ENCODE measurements around the gene PCDHB12.
"Not testable (repeated sequence)": the region's sequence is repeated elsewhere in the genome, so short reads cannot be mapped to it uniquely, and the experiment has no call there.

The PCDHB12 gene

DNA sequence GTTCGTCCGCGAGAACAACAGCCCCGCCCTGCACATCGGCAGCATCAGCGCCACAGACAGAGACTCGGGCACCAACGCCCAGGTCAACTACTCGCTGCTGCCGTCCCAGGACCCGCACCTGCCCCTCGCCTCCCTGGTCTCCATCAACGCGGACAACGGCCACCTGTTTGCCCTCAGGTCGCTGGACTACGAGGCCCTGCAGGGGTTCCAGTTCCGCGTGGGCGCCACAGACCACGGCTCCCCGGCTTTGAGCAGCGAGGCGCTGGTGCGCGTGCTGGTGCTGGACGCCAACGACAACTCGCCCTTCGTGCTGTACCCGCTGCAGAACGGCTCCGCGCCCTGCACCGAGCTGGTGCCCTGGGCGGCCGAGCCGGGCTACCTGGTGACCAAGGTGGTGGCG lies 1.8 kb downstream of the PCDHB12 start:
- DNase-seq (ENCODE audit: low read depth, low spot score), result not testable (repeated sequence)

DNA sequence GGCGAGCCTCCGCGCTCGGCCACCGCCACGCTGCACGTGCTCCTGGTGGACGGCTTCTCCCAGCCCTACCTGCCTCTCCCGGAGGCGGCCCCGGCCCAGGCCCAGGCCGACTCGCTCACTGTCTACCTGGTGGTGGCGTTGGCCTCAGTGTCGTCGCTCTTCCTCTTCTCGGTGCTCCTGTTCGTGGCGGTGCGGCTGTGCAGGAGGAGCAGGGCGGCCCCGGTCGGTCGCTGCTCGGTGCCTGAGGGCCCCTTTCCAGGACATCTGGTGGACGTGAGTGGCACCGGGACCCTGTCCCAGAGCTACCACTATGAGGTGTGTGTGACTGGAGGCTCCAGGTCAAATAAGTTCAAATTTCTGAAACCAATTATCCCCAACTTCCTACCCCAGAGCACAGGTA lies 2.3 kb downstream of the PCDHB12 start:
- DNase-seq (ENCODE audit: low read depth, low spot score), result not testable (repeated sequence)

DNA sequence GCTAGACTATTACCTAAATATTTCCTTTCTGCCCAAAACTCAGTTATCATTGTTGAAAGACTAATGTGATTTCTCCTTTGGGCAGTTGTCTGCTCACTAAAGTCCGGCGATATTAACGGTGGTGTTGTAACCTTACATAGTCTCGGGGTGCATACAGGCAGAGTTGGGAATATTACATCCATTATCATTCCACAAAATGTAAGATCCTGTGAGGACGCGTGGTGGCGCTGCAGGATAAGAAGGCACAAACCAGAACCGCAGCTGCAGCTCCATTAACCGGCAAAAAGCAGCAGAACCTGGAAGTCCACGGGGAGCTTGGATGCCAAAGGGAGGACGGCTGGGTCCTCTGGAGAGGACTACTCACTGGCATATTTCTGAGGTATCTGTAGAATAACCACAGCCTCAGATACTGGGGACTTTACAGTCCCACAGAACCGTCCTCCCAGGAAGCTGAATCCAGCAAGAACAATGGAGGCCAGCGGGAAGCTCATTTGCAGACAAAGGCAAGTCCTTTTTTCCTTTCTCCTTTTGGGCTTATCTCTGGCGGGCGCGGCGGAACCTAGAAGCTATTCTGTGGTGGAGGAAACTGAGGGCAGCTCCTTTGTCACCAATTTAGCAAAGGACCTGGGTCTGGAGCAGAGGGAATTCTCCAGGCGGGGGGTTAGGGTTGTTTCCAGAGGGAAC lies 5.3 kb downstream of the PCDHB12 start, which contains the start of gene PCDHB13:
PCDHB13 (plus strand) TSS at position 264 of the 684 bp plus-strand sequence; CDS start at position 469, 205 bp downstream.
- DNase-seq (ENCODE audit: low read depth, low spot score), result not testable (repeated sequence)

DNA sequence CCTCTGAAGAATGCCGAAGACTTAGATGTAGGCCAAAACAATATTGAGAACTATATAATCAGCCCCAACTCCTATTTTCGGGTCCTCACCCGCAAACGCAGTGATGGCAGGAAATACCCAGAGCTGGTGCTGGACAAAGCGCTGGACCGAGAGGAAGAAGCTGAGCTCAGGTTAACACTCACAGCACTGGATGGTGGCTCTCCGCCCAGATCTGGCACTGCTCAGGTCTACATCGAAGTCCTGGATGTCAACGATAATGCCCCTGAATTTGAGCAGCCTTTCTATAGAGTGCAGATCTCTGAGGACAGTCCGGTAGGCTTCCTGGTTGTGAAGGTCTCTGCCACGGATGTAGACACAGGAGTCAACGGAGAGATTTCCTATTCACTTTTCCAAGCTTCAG lies 6.1 kb downstream of the PCDHB12 start:
- not testable (repeated sequence) for DNase-seq (ENCODE audit: low read depth, low spot score)

DNA sequence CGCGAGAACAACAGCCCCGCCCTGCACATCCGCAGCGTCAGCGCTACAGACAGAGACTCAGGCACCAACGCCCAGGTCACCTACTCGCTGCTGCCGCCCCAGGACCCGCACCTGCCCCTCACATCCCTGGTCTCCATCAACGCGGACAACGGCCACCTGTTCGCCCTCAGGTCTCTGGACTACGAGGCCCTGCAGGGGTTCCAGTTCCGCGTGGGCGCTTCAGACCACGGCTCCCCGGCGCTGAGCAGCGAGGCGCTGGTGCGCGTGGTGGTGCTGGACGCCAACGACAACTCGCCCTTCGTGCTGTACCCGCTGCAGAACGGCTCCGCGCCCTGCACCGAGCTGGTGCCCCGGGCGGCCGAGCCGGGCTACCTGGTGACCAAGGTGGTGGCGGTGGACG lies 7.0 kb downstream of the PCDHB12 start:
- not testable (repeated sequence) for DNase-seq (ENCODE audit: low read depth, low spot score)

DNA sequence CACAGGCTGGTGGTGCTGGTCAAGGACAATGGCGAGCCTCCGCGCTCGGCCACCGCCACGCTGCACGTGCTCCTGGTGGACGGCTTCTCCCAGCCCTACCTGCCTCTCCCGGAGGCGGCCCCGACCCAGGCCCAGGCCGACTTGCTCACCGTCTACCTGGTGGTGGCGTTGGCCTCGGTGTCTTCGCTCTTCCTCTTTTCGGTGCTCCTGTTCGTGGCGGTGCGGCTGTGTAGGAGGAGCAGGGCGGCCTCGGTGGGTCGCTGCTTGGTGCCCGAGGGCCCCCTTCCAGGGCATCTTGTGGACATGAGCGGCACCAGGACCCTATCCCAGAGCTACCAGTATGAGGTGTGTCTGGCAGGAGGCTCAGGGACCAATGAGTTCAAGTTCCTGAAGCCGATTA lies 7.5 kb downstream of the PCDHB12 start:
- DNase-seq (ENCODE audit: low read depth, low spot score), result not testable (repeated sequence)

DNA sequence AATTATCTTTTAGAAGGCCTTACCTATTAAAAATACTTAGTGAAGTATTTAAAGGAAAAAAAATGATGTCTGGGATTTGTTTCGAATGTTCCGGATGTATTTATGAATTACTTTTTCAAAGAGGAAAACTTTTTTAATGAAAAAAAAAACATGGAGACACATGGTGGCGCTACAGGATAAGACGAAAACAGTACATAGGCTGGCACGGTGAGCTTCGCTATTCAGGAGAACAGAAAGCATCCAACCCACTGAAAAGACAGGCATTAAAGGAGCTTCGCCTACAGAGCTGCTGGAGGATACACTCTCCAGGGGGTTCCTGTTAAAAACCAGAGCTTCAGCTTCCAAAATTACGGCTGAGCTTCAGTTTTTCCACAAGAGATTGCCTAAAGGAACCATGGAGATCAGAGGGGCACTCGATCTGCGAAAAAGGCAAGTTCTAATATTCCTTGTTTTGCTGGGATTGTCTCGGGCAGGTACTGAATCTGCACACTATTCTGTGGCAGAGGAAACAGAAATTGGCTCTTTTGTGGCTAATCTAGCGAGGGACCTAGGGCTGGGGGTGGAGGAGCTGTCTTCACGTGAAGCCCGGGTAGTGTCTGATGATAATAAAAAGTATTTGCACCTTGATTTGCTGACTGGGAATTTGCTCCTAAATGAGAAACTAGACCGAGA lies 14.7 kb downstream of the PCDHB12 start, which contains the start of gene PCDHB14:
PCDHB14 (plus strand) TSS at position 232 of the 672 bp plus-strand sequence; CDS start at position 395, 163 bp downstream.
- no peak for DNase-seq (ENCODE audit: low read depth, low spot score)

- DNase-seq (ENCODE audit: low read depth, low spot score), result not testable (repeated sequence)
Measured at GRCh38 chr5:141224844-141225243, 16.3 kb downstream of the PCDHB12 start.

DNA sequence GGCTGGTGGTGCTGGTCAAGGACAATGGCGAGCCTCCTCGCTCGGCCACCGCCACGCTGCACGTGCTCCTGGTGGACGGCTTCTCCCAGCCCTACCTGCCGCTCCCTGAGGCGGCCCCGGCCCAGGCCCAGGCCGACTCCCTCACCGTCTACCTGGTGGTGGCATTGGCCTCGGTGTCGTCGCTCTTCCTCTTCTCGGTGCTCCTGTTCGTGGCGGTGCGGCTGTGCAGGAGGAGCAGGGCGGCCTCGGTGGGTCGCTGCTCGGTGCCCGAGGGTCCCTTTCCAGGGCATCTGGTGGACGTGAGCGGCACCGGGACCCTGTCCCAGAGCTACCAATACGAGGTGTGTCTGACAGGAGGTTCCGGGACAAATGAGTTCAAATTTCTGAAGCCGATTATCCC lies 16.9 kb downstream of the PCDHB12 start:
- not testable (repeated sequence) for DNase-seq (ENCODE audit: low read depth, low spot score)

DNA sequence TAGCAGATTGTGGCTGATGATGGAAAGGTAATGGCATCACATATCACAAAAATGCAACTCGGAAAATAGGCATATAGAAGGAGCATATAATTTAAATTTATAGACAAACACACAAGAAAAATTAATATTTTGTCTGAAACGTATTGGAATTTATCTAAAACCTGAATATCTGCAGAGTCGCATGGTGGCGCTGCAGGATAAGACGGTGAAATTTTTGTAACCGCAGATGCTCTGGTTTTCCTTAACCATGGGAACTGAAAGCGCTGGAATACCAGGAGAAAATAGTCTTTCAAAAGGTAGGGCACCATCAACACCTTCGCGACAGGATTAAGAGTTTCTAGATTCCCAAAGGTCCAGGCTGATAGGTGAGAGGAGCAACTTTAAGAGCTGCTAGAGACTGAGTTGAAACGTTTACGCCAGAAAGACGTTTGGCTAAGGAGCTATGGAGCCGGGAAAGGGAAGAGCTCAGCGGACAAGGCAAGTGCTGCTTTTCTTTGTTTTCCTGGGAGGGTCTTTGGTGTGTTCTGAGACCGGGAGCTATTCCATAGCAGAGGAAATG lies 25.7 kb downstream of the PCDHB12 start:
- DNase-seq (ENCODE audit: low read depth, low spot score), result no peak

GRCh38 chr5:141235922-141236321 lies 27.4 kb downstream of the PCDHB12 start:
- DNase-seq (ENCODE audit: low read depth, low spot score), result not testable (repeated sequence)

GRCh38 chr5:141236516-141237313 lies 28.2 kb downstream of the PCDHB12 start:
- DNase-seq (ENCODE audit: low read depth, low spot score), result no peak

DNA sequence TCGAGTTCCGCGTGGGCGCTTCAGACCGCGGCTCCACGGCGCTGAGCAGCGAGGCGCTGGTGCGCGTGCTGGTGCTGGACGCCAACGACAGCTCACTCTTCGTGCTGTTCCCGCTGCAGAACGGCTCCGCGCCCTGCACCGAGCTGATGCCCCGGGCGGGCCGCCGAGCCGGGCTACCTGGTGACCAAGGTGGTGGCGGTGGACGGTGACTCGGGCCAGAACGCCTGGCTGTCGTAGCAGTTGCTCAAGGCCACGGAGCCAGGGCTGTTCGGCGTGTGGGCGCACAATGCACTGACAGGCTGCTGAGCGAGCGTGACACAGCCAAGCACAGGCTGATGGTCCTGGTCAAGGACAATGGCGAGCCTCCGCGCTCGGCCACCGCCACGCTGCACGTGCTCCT lies 33.0 kb downstream of the PCDHB12 start:
- no peak for DNase-seq (ENCODE audit: low read depth, low spot score)

DNA sequence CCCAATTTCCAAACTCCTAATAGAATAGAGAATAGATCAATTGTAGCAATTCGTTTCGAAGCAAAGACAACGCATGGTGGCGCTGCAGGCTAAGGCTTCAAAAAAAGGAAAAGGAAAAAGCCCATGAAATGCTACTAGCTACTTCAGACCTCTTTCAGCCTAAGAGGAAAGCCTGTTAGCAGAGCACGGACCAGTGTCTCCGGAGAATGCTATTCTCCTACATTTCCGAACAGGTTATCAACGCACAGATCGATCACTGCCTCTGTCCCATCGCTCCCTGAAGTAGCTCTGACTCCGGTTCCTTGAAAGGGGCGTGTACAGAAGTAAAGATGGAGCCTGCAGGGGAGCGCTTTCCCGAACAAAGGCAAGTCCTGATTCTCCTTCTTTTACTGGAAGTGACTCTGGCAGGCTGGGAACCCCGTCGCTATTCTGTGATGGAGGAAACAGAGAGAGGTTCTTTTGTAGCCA lies 36.8 kb downstream of the PCDHB12 start, which contains the start of gene PCDHB15:
PCDHB15 (plus strand) TSS at position 146 of the 468 bp plus-strand sequence; CDS start at position 330, 184 bp downstream.
- no peak for DNase-seq (ENCODE audit: low read depth, low spot score)

DNA sequence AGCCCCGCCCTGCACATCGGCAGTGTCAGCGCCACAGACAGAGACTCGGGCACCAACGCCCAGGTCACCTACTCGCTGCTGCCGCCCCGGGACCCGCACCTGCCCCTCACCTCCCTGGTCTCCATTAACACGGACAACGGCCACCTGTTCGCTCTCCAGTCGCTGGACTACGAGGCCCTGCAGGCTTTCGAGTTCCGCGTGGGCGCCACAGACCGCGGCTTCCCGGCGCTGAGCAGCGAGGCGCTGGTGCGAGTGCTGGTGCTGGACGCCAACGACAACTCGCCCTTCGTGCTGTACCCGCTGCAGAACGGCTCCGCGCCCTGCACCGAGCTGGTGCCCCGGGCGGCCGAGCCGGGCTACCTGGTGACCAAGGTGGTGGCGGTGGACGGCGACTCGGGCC lies 38.5 kb downstream of the PCDHB12 start:
- DNase-seq (ENCODE audit: low read depth, low spot score), result not testable (repeated sequence)

DNA sequence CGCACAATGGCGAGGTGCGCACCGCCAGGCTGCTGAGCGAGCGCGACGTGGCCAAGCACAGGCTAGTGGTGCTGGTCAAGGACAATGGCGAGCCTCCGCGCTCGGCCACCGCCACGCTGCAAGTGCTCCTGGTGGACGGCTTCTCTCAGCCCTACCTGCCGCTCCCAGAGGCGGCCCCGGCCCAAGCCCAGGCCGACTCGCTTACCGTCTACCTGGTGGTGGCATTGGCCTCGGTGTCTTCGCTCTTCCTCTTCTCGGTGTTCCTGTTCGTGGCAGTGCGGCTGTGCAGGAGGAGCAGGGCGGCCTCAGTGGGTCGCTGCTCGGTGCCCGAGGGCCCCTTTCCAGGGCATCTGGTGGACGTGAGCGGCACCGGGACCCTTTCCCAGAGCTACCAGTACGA lies 38.9 kb downstream of the PCDHB12 start:
- DNase-seq (ENCODE audit: low read depth, low spot score), result not testable (repeated sequence)

- DNase-seq (ENCODE audit: low read depth, low spot score), result no peak
Measured at GRCh38 chr5:141250576-141250975, 42.1 kb downstream of the PCDHB12 start.

DNA sequence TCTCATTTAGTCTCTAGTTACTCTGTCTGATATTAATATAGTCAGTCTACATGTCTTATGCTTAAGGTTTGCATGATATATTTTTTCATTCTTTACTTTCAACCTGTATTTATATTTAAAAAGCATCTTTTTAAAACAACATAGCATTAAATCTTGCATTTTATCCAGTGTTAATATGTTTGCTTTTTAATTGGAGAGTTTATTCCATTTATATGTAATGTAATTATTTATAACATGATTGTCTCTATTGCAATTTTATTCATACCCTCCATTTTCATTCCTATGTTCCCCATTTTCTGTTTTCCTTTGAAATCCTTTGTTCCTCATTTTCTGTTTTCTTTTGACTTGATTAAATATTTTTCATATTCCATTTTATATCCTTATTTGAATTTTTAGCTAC lies 49.9 kb downstream of the PCDHB12 start:
- no peak for DNase-seq (ENCODE audit: low read depth, low spot score)

- no peak for DNase-seq (ENCODE audit: low read depth, low spot score)
Measured at GRCh38 chr5:141258948-141259347, 50.4 kb downstream of the PCDHB12 start.

- no peak for DNase-seq (ENCODE audit: low read depth, low spot score)
Measured at GRCh38 chr5:141260458-141261237, 52.1 kb downstream of the PCDHB12 start.

GRCh38 chr5:141261238-141261546 lies 52.7 kb downstream of the PCDHB12 start:
- no peak for DNase-seq (ENCODE audit: low read depth, low spot score)
